Measurements from ENCODE around the gene PLPP7. TPM values are rescaled to one million over a fixed set of nuclear protein-coding genes. Genes with fewer than 3 reads are reported as not detected.
"Not testable (repeated sequence)": the region's sequence is repeated elsewhere in the genome, so short reads cannot be mapped to it uniquely, and the experiment has no call there.

PLPP7 gene
- total and polyA plus RNA-seq, 3 experiments from 2014 or later = not detected

DNA sequence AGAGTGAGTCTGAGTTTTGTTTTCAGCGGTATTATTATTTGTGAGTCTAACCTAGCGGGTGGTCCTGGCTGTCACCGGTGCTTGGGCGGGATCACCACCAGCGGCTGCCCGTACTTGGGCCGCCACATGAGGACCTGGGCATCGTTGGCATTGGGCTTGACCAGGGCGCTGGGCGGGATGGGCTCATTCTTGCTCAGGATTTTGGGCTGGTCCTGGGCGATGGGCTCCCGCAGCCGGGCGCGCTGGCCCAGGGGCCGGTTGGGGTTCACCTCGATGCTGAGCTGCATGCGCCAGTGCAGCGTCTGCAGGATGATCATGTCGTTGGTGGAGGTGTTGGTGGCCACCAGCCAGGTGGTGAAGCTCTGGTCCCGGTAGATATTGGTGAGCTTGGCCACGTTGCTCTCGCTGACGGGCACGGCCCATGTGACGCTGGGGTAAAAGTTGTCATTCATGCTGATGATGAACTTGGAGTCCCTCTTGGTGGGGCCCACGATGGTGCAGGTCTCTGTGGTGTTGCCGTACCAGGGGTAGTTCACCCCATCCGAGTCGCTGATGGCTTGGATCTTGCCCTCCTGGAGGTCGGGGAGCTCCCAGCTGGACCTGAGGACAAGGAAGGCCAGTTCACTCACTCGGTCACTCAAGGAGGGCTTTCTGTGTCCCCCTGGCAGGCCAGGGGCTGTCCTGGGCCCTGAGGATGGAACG is 28.6 kb upstream of the PLPP7 start:
- Mint-ChIP-seq H3K4me3 (no peak overlapping the region), H3K27me3 (no peaks in the 10 kb centered on the region), H3K36me3 (peaks cover 0 to 70% (median 6%) of the 10 kb centered on the region in 3 donors), H3K4me1 (peaks cover 47 to 75% (median 62%) of the 10 kb centered on the region in 3 donors), H3K9me3 (no peaks in the 10 kb centered on the region), H3K27ac (peak overlapping the region in 5 of 8 donors; percentile 12 to 84 (median 61))
- H3K36me3 ChIP-seq (ENCODE audit: insufficient read depth, low read length) = peaks cover 48% of the 10 kb centered on the region
- no peak overlapping the region for H3K4me3 ChIP-seq (ENCODE audit: low read length)
- peaks cover 79% of the 10 kb centered on the region for H3K4me1 ChIP-seq (ENCODE audit: insufficient read depth, low read length)
- DNase-seq = no peak
- no peak overlapping the region for H3K27ac ChIP-seq (ENCODE audit: low read depth, low read length)
- POLR2A ChIA-PET = interaction anchor here (0.6 to 11.7 kb wide), 2 partner anchors 8 to 10 kb away, joined by 3 to 300 read pairs; partner anchors contain the start of gene FAM78A
- CTCF ChIA-PET = interaction anchor here (15.5 to 16.5 kb wide), 2 partner anchors 6 to 8 kb away, joined by 248 read pairs; partner anchors contain the start of gene FAM78A
- no peaks in the 10 kb centered on the region for H3K27me3 ChIP-seq (ENCODE audit: insufficient read depth, low read length, poor library complexity, severe bottlenecking)
- H3K9me3 ChIP-seq (ENCODE audit: low read length) = no peaks in the 10 kb centered on the region

DNA sequence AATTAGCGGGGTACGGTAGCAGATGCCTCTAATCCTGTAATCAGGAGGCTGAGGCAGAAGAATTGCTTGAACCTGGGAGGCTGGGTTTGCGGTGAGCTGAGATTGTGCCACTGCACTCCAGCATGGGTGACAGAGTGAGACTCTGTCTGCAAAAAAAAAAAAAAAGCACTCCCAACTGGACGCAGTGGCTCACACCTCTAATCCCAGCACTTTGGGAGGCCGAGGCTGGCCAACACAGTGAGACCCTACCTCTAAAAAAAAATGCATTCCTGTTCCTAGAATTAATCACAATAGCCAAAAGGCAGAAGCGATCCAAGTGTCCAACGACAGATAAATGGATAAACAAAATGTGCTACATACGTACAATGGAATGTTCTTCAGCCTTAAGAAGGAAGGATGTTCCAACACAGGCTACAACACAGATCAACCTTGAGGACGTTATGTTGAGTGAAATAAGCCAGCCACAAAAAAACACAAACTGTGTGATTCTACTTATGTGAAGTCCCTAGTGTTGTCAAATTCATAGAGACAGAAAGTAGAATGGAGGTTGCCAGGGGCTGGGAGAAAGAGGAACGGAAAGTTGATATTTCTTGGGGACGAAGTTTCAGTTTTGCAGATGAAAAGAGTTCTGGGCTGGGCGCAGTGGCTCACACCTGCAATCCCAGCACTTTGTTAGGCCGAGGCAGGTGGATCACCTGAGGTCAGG is 27.0 kb upstream of the PLPP7 start:
- H3K36me3 Mint-ChIP-seq = peaks cover 0 to 79% (median 6%) of the 10 kb centered on the region in 3 donors

DNA sequence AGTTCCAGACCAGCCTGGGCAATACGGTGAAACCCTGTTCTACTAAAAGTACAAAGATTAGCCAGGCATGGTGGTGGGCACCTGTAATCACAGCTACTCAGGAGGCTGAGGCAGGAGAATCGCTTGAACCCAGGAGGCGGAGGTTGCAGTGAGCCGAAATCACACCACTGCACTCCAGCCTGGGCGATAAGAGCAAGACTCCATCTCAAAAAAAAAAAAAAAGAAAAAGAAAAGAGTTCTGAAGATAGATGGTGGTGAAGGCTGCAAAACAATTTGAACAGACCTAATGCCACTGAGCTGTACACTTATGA is 26.5 kb upstream of the PLPP7 start:
- peaks cover 48% of the 10 kb centered on the region for H3K36me3 ChIP-seq (ENCODE audit: insufficient read depth, low read length)
- not testable (repeated sequence) for H3K27ac ChIP-seq (ENCODE audit: low read depth, low read length); H3K27me3 ChIP-seq (ENCODE audit: insufficient read depth, low read length, poor library complexity, severe bottlenecking); H3K9me3 ChIP-seq (ENCODE audit: low read length); H3K4me3 ChIP-seq (ENCODE audit: low read length); DNase-seq; H3K27me3 Mint-ChIP-seq; H3K9me3 Mint-ChIP-seq
- peaks cover 78% of the 10 kb centered on the region for H3K4me1 ChIP-seq (ENCODE audit: insufficient read depth, low read length)
- peak overlapping the region; percentile 3 to 75 (median 55) for H3K4me3 Mint-ChIP-seq
- ChIA-PET POLR2A (interaction anchor here (1.7 kb wide), 1 partner anchor 13 kb away, joined by 6 read pairs; the partner anchor contains the start of gene FAM78A), CTCF (interaction anchor here (16.5 kb wide), 1 partner anchor 8 kb away, joined by 248 read pairs; no protein-coding TSS in a partner anchor)
- peaks cover 0 to 77% (median 6%) of the 10 kb centered on the region in 3 donors for H3K36me3 Mint-ChIP-seq
- H3K4me1 Mint-ChIP-seq = peaks cover 45 to 77% (median 62%) of the 10 kb centered on the region in 3 donors
- peak overlapping the region; percentile 44 to 96 (median 80) for H3K27ac Mint-ChIP-seq

More for the DNA sequence above, 27.0 kb upstream of the PLPP7 start:
- ChIA-PET CTCF (interaction anchor here (15.5 to 16.5 kb wide), 2 partner anchors 7 kb away, joined by 248 read pairs; partner anchors contain the start of gene FAM78A), POLR2A (no interaction called here)
- Histone ChIP-seq H3K4me1 (ENCODE audit: insufficient read depth, low read length) (peaks cover 81% of the 10 kb centered on the region), H3K36me3 (ENCODE audit: insufficient read depth, low read length) (peaks cover 48% of the 10 kb centered on the region), H3K27me3 (ENCODE audit: insufficient read depth, low read length, poor library complexity, severe bottlenecking) (no peaks in the 10 kb centered on the region), H3K27ac (ENCODE audit: low read depth, low read length) (no peak overlapping the region), H3K9me3 (ENCODE audit: low read length) (no peaks in the 10 kb centered on the region), H3K4me3 (ENCODE audit: low read length) (no peak overlapping the region)
- peak overlapping the region; percentile 44 to 96 (median 81) for H3K27ac Mint-ChIP-seq
- peak in 1 of 5 donors; percentile 24 for DNase-seq
- H3K4me1 Mint-ChIP-seq = peaks cover 50 to 78% (median 62%) of the 10 kb centered on the region in 3 donors
- no peaks in the 10 kb centered on the region for H3K9me3 Mint-ChIP-seq
- H3K27me3 Mint-ChIP-seq = no peaks in the 10 kb centered on the region
- H3K4me3 Mint-ChIP-seq = peak overlapping the region in 6 of 7 donors; percentile 1 to 75 (median 36)

DNA sequence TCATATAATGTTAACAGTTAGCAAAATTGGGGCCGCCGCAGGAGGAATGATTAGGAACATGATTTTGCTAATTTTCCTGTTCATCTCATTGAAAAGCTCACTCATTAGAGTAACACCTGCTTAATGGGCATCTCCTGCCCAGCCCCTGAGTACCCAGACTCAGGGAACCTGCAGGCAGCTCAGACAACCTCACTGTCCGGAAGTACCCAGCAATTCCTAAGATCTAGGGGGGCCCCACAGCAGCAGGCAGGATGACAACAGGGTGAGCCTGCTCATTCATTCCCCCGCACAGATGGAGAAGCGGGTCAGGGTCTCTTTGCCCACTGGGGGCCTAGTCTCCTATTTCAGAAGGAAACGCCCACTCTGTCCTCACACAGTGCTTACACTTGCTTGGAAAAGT is 25.8 kb upstream of the PLPP7 start:
- peak in 1 of 5 donors; percentile 37 for DNase-seq
- Mint-ChIP-seq H3K27ac (peak overlapping the region; percentile 87 to 99 (median 96)), H3K4me3 (peak overlapping the region; percentile 48 to 92 (median 65)), H3K9me3 (no peaks in the 10 kb centered on the region), H3K4me1 (peaks cover 46 to 78% (median 63%) of the 10 kb centered on the region in 3 donors), H3K36me3 (peaks cover 0 to 71% (median 6%) of the 10 kb centered on the region in 3 donors), H3K27me3 (no peaks in the 10 kb centered on the region)
- ChIA-PET CTCF (interaction anchor here (1.1 to 16.5 kb wide), 2 partner anchors 9 to 12 kb away, joined by 3 to 248 read pairs; no protein-coding TSS in a partner anchor), POLR2A (interaction anchor here (1.7 to 13.6 kb wide), 2 partner anchors 8 to 12 kb away, joined by 6 to 300 read pairs; partner anchors contain the start of gene FAM78A)
- Histone ChIP-seq H3K4me3 (ENCODE audit: low read length) (peak overlapping the region; percentile 10), H3K9me3 (ENCODE audit: low read length) (no peaks in the 10 kb centered on the region), H3K27me3 (ENCODE audit: insufficient read depth, low read length, poor library complexity, severe bottlenecking) (no peaks in the 10 kb centered on the region), H3K36me3 (ENCODE audit: insufficient read depth, low read length) (peaks cover 44% of the 10 kb centered on the region), H3K4me1 (ENCODE audit: insufficient read depth, low read length) (peaks cover 77% of the 10 kb centered on the region), H3K27ac (ENCODE audit: low read depth, low read length) (no peak overlapping the region)

DNA sequence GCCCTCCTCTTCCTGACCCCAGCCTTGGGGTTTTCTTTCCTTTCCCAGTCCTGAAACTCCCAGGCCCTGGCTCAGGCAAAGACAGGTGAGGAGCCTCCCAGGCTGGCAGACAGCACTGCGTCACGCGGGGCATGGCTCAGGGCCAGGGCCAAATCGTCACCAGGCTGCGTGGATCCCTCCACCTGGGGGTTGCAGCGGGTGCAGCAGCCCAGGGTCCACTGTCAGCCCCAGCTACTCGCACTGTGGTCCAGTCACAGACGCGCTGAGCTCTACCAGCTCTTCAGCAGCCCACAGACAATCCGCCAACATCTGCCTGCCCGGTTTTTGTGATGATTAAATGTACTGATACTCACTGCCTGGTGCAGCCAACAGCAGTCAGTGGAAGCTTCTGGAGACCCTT is 25.3 kb upstream of the PLPP7 start:
- CTCF ChIA-PET = interaction anchor here (1.1 to 16.5 kb wide), 2 partner anchors 9 to 11 kb away, joined by 3 to 248 read pairs; no protein-coding TSS in a partner anchor
- DNase-seq = peak in 3 of 5 donors; percentile 33 to 68 (median 51)
- Histone ChIP-seq H3K36me3 (ENCODE audit: insufficient read depth, low read length) (peaks cover 40% of the 10 kb centered on the region), H3K9me3 (ENCODE audit: low read length) (no peaks in the 10 kb centered on the region), H3K27ac (ENCODE audit: low read depth, low read length) (peak overlapping the region; percentile 4), H3K4me1 (ENCODE audit: insufficient read depth, low read length) (peaks cover 74% of the 10 kb centered on the region), H3K4me3 (ENCODE audit: low read length) (peak overlapping the region; percentile 10), H3K27me3 (ENCODE audit: insufficient read depth, low read length, poor library complexity, severe bottlenecking) (no peaks in the 10 kb centered on the region)
- H3K27ac Mint-ChIP-seq = peak overlapping the region; percentile 89 to 99 (median 96)
- peaks cover 0 to 69% (median 6%) of the 10 kb centered on the region in 3 donors for H3K36me3 Mint-ChIP-seq
- peaks cover 0 to under 1% of the 10 kb centered on the region in 2 donors for H3K27me3 Mint-ChIP-seq
- no peaks in the 10 kb centered on the region for H3K9me3 Mint-ChIP-seq
- peak overlapping the region; percentile 48 to 92 (median 65) for H3K4me3 Mint-ChIP-seq
- H3K4me1 Mint-ChIP-seq = peaks cover 50 to 79% (median 67%) of the 10 kb centered on the region in 3 donors
- POLR2A ChIA-PET = interaction anchor here (1.7 to 13.6 kb wide), 2 partner anchors 8 to 12 kb away, joined by 6 to 300 read pairs; partner anchors contain the start of gene FAM78A

DNA sequence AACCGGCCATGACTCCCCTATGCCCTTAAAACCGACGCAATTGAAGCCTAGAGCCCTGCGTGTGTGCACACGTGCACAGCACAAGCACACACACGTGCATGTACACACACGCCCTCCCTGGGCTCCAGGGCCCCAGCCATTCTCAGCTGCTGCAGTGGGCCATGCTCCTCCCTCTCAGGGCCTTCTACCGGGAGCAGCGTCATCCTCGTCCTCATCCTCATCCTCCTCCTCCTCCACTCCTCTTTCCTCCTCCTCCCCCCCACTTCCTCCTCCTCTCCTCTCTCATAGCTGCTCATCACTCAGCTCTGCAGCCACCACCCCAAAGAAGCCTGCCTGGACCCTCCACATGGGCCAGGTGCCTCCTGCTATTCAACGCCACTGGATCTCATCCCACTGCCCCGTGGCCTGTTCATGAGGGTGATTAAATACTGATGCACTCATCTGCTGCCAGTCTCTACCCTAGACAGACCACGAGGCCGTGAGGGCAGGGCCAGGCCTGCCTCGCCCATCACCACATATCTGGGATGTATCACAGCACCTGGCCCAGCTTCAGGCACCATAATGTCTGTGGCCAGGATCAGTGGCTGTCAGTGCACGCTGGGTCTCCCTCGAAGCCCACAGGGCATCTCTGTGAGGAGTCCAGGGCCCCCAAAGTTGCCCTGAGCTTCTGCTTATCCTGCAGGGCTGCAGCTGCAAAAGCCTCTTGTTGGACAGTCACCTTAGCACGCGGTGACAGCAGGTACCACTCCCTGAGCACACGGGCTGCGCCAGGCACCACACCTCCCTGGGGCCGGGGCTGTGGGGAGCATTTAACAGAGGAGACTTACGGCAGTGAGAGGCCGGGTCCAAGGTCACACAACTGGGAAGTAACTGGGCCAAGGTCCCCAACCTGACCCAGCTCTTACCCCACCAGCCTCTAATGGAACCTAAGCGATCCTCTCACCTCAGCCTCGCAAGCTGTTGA is 23.0 kb upstream of the PLPP7 start:
- Histone ChIP-seq H3K4me3 (ENCODE audit: low read length) (peak overlapping the region; percentile 53), H3K36me3 (ENCODE audit: insufficient read depth, low read length) (peaks cover 17% of the 10 kb centered on the region), H3K27me3 (ENCODE audit: insufficient read depth, low read length, poor library complexity, severe bottlenecking) (no peaks in the 10 kb centered on the region), H3K9me3 (ENCODE audit: low read length) (no peaks in the 10 kb centered on the region), H3K4me1 (ENCODE audit: insufficient read depth, low read length) (peaks cover 80% of the 10 kb centered on the region), H3K27ac (ENCODE audit: low read depth, low read length) (peak overlapping the region; percentile 26)
- H3K4me1 Mint-ChIP-seq = peaks cover 66 to 91% (median 85%) of the 10 kb centered on the region in 3 donors
- CTCF ChIA-PET = interaction anchor here (2.4 to 16.5 kb wide), 2 partner anchors 12 to 69 kb away, joined by 10 to 248 read pairs; no protein-coding TSS in a partner anchor
- POLR2A ChIA-PET = interaction anchor here (0.7 to 13.6 kb wide), 3 partner anchors 8 to 12 kb away, joined by 3 to 300 read pairs (median 7); no protein-coding TSS in a partner anchor
- DNase-seq = peak in 2 of 5 donors; percentile 61 to 64
- no peaks in the 10 kb centered on the region for H3K9me3 Mint-ChIP-seq
- peak overlapping the region; percentile 93 to 99 (median 97) for H3K27ac Mint-ChIP-seq
- H3K4me3 Mint-ChIP-seq = peak overlapping the region; percentile 77 to 100 (median 83)
- peaks cover 0 to 52% (median 7%) of the 10 kb centered on the region in 3 donors for H3K36me3 Mint-ChIP-seq
- peaks cover 0 to 3% of the 10 kb centered on the region in 2 donors for H3K27me3 Mint-ChIP-seq
